Activated CD4-positive, alpha-beta T cell treated with anti-CD3 and anti-CD28 coated beads, Interleukin-10, Interleukin-2, amounts not matched to agents 100 ng/mL and 50 ng/mL, durations not matched to agents 16 hours and 8 hours (primary cell): ENCODE results near the gene PARD3.

Experiments used
- DNase-seq: peaks from one replicate; pipeline ENCODE4 v3.0.0-alpha.2; 2020

PARD3 gene

DNA sequence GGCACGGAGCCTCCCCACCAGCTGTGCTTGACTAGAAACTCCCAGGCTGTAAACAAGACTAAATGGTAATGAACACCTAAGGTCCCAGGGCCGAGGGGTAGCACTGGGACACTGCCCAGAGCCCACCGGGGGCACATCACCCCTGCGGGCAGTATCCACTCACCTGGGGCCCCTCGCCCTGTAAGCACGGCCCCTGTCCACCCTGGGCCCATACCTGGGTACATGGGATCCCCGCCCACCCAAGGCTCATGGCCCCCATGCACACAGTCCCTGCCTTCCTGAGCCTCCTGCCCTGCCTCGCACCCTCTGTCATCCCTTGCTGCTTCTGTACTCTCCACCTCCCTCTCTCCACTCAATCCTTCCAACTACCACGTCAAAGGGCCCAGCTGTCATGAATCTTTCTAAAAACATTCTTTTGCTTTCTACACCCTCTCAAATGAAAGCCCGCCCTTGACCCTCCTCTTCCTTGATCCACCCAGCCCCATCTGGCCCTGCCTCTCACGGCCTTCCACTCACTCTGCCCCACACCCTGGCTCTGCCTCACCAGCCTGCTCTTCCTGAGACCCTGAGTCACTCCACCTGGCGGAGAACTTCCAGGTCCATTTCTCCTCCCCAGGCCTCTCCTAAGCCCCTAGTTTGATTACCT lies 173.1 kb downstream of the PARD3 start:
- no peak for DNase-seq

DNA sequence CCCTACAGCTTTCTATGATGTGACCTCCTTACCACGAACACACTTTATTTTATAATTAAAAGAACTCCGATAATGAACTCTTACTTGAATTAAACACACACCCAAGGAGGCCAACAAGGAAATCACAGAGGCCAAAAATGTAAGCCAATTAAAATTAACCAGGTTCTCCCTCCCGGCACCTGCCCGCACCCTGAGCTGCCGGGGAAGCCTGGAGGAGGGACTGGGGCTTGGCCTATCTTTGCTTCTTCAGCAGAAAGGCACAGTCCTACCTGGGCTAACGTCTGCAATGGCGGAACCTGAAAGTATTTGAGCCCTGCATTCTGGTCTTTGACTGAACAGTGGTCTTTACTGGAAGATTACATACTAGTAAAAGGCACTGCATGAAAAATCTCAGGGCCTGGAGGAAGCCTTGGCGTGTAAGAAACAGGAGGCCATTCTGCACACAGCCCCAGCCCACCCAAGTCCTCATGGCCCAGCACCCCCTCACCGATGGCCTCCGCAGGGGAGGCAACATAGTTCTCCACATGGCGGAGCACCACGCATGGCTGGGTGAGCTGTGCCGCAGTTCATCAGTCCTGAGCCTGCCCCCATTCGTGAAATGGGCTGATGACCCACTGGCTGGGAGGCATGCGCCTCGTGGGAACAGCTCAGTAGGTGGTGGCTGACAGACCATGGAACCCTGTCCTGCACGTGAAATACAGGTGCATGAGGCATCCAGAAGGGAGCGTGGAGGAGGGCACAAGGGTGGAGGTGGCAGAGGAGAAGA lies 173.8 kb downstream of the PARD3 start:
- DNase-seq = no peak

DNA sequence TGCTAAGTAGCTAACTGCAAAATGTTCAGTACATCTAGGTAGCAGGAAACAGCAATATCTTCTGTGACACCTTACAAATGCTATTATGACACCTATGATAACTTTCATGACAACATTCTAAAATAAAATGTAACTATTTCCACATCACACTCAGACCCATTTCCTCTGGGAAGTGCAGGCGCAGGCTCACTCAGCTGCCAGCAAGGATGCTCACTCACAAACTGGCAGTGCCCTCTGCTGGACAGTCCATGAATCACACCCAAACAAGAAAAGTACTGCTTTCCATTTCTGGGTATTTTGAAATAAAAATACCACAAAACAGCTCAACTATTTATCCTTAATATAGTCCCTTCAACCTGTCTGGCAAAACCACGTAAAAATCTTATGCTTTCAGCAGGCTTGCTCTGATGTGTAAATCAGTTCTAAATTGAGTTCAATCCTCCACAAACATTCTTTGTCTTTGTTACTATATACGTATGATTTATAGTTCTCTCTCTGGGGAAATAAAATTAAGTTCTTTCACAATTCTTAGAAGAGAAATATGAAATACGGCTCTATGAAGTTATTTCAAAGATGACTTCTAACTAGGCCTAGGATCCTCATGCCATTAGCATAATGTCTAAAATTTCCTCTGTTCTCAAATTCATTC lies 176.6 kb downstream of the PARD3 start:
- DNase-seq = peak; percentile 72

DNA sequence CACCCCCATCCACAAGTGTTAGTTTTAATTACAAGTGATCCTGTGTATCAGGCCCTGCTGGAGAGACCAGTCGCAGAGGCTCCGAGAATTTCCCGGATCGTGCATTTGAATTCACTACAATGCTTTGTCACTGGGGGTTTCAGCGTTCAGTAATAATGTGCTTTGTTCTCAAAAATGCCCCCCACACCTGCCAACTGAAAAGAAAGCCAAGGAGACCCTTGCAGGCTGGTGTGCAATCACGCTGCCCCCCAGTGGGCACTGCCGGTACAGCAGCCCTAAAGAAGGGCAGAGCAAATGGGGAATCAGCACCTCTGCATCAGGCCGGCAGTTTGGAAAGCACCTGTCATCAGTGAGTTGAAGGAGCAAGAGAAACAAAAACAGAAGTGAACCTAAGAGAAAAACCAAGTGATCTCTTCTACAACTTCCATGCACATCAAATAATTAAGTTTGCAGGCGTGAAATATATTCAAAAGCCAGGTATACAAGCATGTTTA lies 177.6 kb downstream of the PARD3 start:
- DNase-seq = peak; percentile 69

DNA sequence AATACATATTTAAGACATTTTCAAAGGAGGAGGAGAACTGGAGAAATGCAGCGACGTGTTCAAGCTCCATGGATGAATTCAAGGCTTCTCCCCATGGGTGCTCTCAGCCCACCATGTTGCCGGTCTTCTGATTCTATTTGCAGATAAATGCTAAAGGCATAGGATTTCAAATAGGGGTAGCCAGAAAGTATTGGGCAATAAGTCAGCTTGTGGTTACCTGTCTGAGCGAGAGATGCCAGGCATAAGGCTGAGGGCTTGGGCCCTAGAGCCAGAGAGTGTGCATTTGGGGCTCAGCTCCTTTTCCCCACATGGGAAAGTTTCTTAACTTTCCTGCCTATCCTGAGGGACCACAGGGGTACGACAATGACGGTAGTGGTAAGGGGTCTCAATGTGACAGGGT lies 180.0 kb downstream of the PARD3 start:
- DNase-seq = no peak

DNA sequence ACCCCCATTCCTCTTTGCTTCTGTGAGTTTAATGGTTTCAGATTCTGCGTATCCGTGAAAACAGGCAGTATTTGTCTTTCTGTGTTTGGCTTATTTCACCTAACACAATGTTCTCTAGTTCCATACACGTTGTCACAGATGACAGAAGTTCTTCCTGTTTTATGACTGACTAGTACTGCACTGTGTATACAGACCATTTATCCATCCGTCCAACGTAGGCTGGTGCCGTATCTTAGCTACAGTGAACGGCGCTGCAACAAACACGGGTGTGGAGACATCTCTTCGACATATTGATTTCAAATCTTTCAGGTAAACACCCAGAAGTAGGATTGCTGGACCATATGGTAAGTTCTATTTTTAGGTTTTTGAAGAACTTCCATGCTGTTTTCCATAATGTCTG lies 181.7 kb downstream of the PARD3 start:
- no peak for DNase-seq

DNA sequence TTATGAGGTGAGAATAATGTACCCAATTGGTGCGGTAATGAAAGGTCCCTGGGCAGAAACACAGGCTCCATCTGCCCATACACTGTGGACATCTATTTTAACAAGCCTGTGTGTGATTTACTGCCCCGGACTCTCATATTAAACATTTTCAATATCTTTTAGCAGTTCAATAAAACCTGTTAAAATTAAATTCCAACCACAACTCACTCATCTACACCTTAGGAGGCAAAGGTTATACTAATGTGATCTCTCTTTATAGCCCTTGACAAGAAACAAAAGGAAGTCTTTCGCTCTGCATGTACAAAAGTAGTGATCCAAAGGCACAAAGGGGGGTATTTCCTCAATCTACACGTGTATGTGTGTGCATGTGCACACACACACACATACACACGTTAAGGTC lies 186.0 kb downstream of the PARD3 start:
- no peak for DNase-seq

DNA sequence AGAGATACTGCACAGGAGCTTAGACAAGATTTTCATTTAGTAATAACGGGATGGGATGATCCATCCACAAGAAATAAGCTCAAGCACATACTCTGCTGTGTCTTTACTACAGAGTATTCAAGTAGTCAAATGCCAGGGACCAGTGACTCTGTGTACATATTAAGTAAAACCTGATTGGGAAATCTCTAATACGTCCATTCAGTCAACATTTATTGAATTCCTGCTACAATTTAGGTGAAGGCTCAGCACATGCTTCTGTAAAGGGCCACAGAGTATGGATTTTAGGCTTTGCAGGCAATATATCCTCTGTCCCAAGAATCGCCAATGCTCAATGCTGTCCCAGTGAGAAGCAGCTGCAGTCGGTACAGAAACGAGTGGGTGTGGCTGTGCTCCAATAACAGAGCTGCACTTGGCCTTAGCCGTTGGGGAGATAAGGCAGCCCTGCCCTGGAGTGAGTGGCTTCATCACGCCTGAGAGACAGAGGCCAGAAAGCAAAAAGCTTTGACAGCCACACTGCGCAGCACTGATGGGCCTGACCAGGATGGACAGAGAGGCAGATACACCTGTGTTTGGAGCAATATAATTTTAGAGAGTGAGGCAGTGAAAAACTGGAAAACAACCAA lies 186.8 kb downstream of the PARD3 start:
- no peak for DNase-seq

DNA sequence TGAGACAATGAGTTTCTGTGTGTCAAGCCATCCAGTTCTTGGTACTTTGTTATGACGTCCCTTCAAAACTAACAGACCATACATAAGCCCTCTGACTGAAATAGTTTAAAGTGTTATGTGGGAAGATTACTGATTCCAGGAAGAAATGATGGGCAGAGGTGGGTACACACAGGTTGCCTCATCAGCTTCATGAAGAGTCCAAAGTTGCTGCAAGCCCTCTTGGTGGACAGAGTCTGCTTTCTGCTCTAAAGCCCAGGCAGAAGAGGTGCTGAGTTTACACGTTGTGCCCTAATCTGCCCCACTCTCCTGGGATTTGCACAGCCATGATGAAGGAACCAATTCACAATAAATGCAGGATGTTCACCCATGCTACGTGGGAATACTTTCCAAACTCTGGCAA lies 187.4 kb downstream of the PARD3 start:
- no peak for DNase-seq

DNA sequence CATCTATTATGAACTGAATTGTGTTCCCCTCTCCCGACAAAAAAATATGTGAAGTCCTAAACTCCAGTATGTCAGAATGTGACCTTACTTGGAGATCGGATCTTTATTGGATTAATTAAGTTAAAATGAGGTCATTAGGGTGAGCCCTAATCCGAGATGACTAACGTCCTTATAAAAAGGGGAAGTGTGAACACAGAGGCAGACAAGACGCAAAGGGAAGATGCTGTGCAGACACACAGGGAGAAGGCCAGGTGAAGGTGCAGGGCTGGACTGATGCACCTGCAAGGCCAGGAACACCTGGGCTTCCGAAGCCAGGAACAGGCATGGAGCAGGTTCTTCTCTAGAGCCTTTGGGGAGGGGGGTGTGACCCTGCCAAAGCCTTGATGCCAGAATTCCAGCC lies 187.8 kb downstream of the PARD3 start:
- no peak for DNase-seq

DNA sequence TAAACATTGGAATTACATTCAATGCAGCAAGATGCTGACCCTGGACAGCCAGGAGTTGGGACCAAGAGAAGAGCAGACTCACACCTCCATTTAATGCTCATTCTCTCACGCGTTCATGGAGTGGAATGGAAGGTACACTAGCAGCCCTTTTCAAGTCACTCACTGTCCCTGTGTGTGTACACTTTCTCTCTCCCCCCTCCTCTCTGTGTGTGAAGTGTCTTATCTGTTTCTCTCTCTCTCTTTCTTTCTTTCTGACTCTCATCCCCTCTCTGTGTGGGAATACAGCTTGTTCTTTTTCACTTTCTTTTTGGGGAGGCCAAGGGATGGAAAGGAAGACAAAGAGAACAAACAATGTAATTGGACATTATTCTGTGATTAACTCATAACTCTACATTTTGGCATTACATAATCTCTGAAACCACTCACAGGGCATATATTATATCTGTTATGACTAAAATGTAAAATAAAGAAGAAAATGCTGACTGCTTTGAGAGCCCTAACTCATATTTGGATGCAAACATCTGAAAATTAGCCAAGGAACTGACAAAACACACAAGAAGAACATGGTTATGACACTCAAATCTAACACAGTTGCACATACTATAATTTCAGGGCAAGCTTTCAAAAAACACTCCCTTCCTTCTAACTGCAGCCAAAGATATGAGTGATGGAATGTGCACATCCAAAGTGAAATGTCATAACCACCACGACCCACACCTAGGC lies 188.8 kb downstream of the PARD3 start:
- no peak for DNase-seq

DNA sequence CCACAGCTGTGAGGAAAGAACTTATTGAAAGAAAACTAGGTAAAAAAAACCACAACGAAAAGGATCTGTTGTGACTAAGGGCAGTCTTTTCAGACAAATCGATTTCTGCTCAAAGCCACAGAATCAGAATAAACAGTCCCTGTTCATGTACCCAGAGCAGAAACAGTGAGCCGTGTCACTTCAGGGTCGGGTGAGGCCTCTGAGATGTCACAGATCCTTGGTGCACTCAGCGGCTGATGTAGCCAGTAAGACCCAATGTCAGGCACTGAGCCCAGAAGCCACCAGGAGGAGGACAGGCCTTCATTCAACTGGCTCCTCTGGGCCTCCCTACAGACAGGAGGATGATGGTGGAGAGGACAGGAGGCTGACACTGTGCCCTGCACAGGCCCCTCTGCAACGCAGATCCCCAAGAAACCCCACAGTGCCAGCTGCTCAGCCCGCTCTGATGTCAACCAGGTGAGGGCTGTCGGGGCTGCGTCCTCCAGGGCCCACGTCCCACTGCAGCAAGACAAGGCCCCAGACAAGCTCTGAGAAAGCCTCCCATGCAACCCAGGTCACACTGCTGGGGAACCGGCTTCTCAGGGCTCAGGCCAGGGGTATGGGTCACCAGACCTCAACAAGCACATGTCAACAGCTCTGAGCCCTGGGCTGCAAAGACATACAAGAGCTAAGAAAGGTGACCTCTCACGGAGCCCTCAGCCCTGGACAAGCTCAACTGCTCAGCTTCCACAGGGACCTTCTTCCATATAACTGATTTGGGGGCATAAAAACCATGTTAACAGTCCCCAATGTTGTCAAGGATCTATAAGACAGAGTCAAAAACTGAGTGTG lies 190.6 kb downstream of the PARD3 start:
- no peak for DNase-seq

DNA sequence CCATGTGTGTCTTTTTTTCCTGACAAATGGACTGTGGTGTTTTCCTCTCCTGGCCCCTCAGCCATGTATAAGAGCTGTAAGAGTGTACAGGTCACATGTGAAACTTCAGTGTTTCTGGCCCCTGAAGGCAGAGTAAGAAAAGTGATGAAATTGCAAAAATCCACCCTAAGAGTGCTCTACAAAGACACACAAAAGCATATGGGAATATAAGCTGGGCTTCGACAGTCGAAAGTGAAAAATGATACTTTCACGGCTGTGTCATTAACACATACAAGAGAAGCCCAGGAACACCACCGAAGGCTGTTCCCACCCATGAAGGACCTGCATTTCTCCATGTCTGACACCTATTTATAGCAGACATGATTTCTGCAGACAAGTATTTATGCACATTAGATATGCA lies 192.2 kb downstream of the PARD3 start:
- no peak for DNase-seq

DNA sequence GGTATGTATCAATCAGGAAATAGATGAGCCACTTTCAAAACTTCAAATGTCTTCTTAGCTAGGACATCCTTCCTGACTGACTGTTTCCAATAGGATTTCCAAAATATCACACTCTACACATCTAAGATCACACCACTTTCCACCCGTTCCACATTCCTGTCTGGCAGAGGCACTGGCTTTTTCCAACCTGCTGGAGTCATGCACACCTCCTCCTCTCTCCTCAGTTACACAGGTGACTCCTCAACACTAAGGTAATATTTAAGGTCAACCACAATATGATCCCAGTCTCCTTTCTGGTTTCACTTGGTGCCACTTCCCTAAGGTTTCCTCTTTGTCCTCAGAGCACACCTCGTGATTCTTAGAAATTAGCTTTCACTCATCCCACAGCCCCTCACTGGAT lies 196.5 kb downstream of the PARD3 start:
- no peak for DNase-seq

DNA sequence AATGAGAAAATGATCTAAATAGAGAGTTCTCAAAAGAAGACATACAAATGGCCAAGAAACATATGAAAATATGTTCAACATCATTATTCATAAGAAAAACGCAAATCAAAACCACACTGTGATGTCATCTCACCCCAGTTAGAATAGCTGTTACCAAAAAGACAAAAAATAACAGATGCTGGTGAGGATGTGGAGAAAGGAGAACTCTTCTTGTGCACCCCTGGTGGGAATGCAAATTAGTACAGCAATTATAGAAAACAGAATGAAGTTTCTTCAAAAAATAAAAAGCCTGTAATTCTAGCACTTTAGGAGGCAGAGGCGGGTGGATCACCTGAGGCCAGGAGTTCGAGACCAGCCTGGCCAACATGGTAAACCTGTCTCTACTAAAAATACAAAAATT lies 199.3 kb downstream of the PARD3 start:
- no peak for DNase-seq

DNA sequence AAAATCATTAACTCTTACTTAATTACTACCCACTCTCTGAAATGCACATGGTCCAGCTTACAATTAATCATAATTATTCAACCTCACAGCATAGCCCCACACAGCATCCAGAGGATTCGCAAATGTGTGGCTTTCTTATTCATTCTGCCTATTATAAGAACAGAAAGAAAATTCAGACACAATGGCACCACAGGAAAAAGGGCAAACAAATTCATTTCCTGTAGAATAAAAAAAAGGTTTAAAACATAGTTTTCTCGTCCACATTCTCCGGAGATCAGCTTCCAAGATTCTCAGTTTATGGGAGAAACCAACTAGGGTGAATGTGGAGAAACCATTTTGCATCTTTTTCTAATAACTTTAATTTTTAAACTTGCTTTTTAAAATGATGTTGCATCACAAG lies 201.6 kb downstream of the PARD3 start:
- DNase-seq = no peak

DNA sequence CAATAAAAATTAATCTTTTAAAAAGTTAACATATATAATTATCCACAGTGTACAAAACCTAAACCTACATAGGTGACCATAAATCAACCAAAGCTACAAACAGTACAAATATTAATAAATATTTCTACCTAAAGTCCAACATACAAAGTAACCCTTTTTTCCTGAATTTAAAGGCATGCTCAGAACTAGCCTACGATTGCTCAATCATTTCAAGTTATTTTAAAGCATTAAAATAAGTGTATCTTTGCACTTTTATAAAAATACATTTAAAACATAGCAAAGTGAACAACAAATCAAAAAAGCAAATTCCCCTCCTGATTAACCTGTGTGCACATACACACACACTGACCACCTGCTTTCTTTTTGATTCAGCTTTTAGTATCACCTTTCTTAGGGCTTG lies 202.2 kb downstream of the PARD3 start:
- DNase-seq = no peak

DNA sequence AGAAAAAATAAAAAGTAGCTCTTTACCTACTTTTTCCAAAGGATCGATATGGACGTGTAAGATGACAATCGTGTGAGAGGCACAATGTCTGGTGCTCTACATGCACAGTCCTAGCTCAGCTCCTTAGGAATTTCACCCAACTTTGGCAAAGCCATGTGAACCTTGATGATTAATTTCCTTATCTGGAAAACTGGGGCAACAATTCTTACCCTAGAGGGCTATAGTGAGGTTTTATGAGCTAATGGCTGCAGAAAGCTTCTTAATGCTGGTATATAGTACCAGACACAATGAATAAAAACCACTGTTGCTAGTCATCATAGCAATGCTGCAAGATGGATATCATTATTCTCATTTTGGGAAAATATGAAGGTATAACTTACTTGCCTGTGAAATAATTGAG lies 202.7 kb downstream of the PARD3 start:
- no peak for DNase-seq

DNA sequence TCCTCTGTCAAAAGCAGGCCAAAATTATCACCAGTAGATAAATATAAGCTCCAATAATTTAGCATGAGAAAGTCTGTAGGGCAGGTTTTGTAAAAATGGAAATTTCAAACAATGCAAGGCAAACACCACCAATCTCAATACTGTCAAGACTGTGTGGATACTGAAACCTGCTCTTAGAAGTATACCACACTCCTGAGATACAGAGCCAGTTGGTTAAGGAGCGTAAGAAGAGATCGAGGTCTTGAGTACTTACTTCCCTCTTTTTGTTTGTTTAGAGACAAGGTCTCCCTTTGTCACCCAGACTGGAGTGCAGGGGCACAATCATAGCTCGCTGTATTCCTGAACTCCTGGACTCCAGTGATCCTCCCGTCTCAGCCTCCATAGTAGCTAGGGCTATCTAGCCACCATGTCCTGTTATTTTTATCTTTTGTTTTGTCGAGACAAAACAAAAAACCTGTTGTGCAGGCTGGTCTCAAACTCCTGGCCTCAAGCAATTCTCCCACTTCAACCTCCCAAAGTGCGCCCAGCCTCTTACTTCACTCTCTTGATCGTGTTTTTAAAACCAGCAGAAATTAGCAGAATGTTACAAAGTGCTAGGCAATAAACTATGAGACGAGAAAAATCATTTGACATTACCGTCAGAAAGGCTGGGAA lies 205.7 kb downstream of the PARD3 start:
- DNase-seq = no peak

DNA sequence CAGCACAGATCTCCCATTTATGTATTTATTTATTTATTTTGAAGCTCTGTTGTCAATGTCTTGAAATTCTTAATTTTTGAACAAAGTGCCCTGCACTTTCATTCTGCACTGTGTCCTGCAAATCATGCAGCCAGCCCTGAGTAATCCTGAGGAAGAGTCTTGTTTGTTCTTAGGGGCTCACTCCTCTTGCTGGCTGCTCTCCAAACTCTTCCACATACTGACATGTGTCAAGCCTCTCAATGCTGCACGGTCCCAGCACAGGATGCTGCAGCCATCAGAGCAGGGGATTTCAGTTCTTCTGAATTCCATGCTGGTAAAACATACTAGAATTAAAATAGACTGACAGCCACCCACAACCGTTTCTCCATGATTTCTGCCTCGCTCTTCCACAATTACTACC lies 207.2 kb downstream of the PARD3 start:
- no peak for DNase-seq

DNA sequence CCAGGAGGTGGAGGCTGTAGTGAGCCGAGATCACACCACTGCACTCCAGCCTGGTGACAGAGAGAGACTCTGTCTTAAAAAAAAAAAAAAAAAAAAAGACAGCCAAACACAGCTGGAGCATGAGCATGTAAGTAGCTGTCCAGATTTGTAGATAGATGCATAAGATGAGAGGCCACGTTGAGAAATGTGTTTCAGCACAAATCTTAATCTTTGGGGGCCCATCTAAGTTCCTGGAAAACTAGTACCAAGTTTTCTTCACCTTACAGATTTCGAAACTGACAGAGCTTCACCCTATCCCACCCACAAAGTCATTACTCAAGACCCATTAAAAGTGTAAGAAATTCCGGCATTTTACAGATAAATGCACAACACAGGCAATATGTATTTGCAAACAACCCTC lies 208.2 kb downstream of the PARD3 start:
- DNase-seq = no peak

DNA sequence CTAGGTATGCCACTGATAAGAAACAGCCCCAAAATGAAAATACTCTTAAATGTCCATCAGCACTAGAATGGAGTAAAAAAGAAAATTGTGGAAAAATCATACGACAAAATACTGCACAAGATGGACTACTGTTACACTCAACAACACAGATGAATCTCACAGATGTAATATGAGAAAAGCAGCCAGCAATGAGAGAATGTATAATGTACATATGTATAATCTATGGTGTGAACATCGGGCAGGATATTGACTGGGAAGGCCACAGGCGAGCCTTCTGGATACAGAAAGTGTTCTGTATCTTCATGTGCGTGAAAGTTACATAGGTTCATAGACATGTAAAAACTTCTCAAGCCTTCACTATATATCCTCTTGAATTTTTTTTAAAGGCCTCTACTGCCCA lies 212.6 kb downstream of the PARD3 start:
- DNase-seq = no peak
